PFSK-1 (cell line): ENCODE data around the gene GRIK1.

Experiments used
- FOXP2 ChIP-seq: optimal IDR thresholded peaks from 2 replicates; pipeline ENCODE3; 2011; ENCODE audit warnings: borderline replicate concordance, control low read depth, inconsistent platforms; ENCODE audit not compliant: insufficient read depth; ENCODE audit errors: extremely low read length, extremely low read depth
- POLR2AphosphoS5 ChIP-seq: IDR thresholded peaks from 2 replicates; pipeline ENCODE4 v1.6.1; 2012; ENCODE audit warnings: low read depth, mild to moderate bottlenecking, control low read depth, low read length, moderate library complexity
- REST ChIP-seq, 2 experiments: IDR thresholded peaks; 2 replicates each; pipeline versions ENCODE4 v1.6.1 to v1.8.0; 2011 to 2012; ENCODE audit warnings: low read depth in 2 of 2, low read length in 2 of 2, control low read depth in 1 of 2, inconsistent platforms in 1 of 2, mild to moderate bottlenecking in 1 of 2, moderate library complexity in 1 of 2; ENCODE audit not compliant: insufficient read depth in 1 of 2
- SIN3A ChIP-seq: IDR thresholded peaks from 2 replicates; pipeline ENCODE4 v1.6.1; 2012; ENCODE audit warnings: mild to moderate bottlenecking, low read length, moderate library complexity, borderline replicate concordance; ENCODE audit not compliant: insufficient read depth

DNA sequence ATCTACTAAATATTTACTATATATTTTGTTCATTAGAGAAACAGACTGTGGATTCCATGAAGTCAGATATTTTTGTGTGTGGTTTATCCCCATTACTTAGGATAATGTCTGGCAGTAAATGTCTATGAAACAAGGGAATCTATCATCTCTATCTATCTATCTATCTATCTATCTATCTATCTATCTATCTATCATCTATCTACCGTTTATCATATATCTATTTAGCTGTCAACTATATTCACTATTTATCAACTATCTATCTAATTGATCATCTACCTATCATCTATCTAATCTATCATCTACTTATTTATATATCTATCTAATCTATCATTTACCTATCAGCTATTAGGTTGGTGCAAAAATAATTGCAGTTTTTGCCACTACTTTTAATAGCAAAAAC is 255.7 kb downstream of the GRIK1 start:
- TF ChIP-seq REST (IDR thresholded peaks at IDR 0.05; ENCODE audit: insufficient read depth in 1 of 2, low read depth in 2 of 2, low read length in 2 of 2) (no peak), SIN3A (no peak), FOXP2 (no peak), POLR2AphosphoS5 (no peak)
